ENCODE results near the gene STK39.

STK39 gene

GRCh38 chr2:168184681-168185513 is 62.5 kb downstream of the STK39 start:
- no peak for TF ChIP-seq CTCF (IDR thresholded peaks at IDR 0.05; ENCODE audit: low read depth, low read length)
- Histone ChIP-seq H3K27ac (no peak overlapping the region), H3K36me3 (no peaks in the 10 kb centered on the region; the same call in 1 of the 2 replicates), H3K4me3 (ENCODE audit: low read depth, low read length) (no peak overlapping the region), H3K27me3 (ENCODE audit: insufficient read depth, low read depth, severe bottlenecking) (no peaks in the 10 kb centered on the region), H3K9me3 (ENCODE audit: severe bottlenecking) (no peaks in the 10 kb centered on the region)
- no peak for DNase-seq

DNA sequence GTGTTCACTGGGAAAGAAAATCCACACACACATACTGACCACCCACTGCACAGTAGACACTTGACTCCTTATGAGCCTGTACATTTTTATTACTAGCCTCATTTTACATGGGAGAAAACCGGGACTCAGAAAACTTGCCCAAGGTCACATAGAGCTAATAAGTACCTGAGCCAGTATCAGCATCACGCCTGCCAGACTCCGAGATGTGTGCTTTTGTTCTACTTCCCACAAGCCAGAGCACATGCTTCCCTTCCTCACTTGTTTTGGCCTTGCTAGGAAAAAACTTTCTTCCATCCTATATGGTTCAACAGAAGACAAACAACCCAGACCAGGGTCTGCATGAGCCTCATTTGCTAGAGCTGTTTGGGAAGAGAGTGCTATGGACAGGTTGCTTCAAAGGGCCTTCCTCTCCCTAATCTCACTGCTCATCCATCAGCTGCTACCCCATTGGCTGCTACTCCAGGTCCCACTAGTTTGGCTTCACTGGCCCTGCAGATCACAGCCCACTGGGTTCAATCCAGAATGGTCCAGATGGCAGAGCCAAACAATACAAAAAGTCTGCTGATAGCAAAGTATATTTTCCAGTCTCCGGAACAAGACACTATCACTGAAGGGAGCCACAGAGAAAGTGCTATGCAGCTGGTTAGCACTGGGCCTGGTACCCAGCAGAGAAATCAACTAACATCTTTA is 63.9 kb downstream of the STK39 start:
- DNase-seq: no peak
- Histone ChIP-seq H3K27ac (no peak overlapping the region), H3K9me3 (ENCODE audit: severe bottlenecking) (no peaks in the 10 kb centered on the region), H3K36me3 (peaks cover 7% of the 10 kb centered on the region), H3K4me3 (ENCODE audit: low read depth, low read length) (no peak overlapping the region), H3K27me3 (ENCODE audit: insufficient read depth, low read depth, severe bottlenecking) (no peaks in the 10 kb centered on the region)
- no peak for TF ChIP-seq CTCF (IDR thresholded peaks at IDR 0.05; ENCODE audit: low read depth, low read length)

DNA sequence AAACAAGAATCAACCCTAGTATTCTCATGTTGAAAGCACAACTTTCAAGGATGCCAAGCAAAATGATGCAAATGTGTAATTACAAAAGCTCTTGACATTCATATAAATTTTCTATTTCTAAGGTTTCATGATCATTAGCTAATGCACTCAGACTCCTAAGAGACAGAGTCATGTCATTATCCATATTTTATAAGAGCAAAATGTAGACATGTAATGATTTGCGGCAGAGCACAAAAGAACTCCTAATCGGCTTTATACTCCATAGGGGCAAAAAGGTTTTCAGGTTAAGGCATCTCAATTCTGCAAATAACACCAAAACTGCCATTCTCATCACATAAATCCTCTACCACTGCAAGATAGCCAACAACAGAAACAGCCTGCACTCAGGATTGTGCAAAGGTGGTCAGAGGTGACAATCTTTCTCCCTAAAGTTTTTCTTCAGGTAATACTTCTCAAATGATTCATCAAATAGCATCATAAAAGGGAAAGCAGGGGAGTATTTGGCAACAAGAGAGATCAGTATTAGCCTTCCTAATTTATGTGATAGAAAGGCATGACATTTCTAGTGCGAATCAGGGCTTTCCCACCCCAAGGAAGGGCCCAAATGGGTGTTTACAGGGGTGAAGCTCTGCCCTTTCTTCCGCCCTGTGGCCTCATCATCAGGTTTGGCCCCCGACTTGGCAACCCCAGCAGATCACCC is 64.7 kb downstream of the STK39 start:
- H3K27ac ChIP-seq: no peak overlapping the region
- no peak overlapping the region for H3K4me3 ChIP-seq (ENCODE audit: low read depth, low read length)

DNA sequence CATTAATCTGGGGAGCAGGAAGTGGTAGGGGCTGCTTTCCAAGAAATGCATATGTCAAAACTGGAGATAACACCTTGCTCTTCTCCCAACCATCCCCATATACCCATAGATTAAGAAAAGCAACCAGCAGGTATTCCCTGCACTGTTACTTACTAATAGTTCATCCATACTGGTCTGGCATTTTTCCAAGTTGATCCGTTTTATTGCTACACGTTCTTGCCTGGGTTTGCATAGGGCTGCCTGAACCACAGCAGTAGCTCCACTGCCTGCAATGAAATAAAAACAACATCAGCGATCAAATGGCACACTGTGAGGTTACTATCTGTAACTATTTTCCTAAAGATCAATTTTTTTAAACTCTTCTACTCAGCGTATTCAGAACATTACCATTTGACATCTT is 65.6 kb downstream of the STK39 start:
- no peak for TF ChIP-seq CTCF (IDR thresholded peaks at IDR 0.05; ENCODE audit: low read depth, low read length)

More for the DNA sequence above, 64.7 kb downstream of the STK39 start:
- no peak for TF ChIP-seq CTCF (IDR thresholded peaks at IDR 0.05; ENCODE audit: low read depth, low read length)
- H3K36me3 ChIP-seq: peaks cover 8% of the 10 kb centered on the region
- no peak for DNase-seq
- no peaks in the 10 kb centered on the region for H3K9me3 ChIP-seq (ENCODE audit: severe bottlenecking)
- H3K27me3 ChIP-seq (ENCODE audit: insufficient read depth, low read depth, severe bottlenecking): no peaks in the 10 kb centered on the region

DNA sequence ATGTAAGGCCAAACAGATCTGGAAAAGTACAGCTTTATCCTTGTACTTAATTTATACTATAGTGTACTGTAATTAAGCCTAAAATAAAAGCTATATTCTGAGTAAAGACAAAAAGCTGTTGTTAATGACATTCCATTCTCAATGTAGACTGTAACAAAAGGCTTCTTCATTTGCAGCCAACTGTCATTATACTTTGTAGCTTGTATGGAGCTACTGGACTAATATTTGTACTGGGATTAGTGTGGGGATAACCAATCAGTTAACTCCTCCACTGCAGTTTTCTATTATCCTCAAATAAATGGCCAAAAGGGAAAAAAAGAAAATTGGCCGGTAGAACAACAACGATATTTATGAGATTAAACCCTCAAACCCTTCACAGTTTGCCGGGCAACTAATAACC is 66.5 kb downstream of the STK39 start:
- no peak for TF ChIP-seq CTCF (IDR thresholded peaks at IDR 0.05; ENCODE audit: low read depth, low read length)
- H3K4me3 ChIP-seq (ENCODE audit: low read depth, low read length): no peak overlapping the region
- no peak for DNase-seq

More for the DNA sequence above, 65.6 kb downstream of the STK39 start:
- Histone ChIP-seq H3K27ac (no peak overlapping the region), H3K4me3 (ENCODE audit: low read depth, low read length) (no peak overlapping the region), H3K36me3 (peaks cover 8% of the 10 kb centered on the region), H3K27me3 (ENCODE audit: insufficient read depth, low read depth, severe bottlenecking) (no peaks in the 10 kb centered on the region), H3K9me3 (ENCODE audit: severe bottlenecking) (no peaks in the 10 kb centered on the region)
- no peak for DNase-seq

More for the DNA sequence above, 66.5 kb downstream of the STK39 start:
- Histone ChIP-seq H3K36me3 (peaks cover 8% of the 10 kb centered on the region), H3K27ac (no peak overlapping the region), H3K27me3 (ENCODE audit: insufficient read depth, low read depth, severe bottlenecking) (no peaks in the 10 kb centered on the region), H3K9me3 (ENCODE audit: severe bottlenecking) (no peaks in the 10 kb centered on the region)

Data from WERI-Rb-1 (cell line).